SH-SY5Y (cell line): Measurements from ENCODE around the gene OR8G5.

Experiments used
- GATA2 ChIP-seq: IDR thresholded peaks from 2 replicates; pipeline ENCODE4 v1.6.1; 2011; ENCODE audit warnings: mild to moderate bottlenecking, low read depth, low read length
- GATA3 ChIP-seq: IDR thresholded peaks from 2 replicates; pipeline ENCODE4 v1.6.1; 2011; ENCODE audit warnings: low read depth, mild to moderate bottlenecking, low read length, moderate library complexity

GRCh38 chr11:124311269-124311668 lies 55.1 kb downstream of the OR8G5 start:
- no peak for TF ChIP-seq GATA2
- no peak for TF ChIP-seq GATA3
